SH-SY5Y (cell line): ENCODE data around the gene CNKSR3.

Source experiments
- GATA2 ChIP-seq: IDR thresholded peaks from 2 replicates; pipeline ENCODE4 v1.6.1; 2011; ENCODE audit warnings: mild to moderate bottlenecking, low read depth, low read length
- GATA3 ChIP-seq: IDR thresholded peaks from 2 replicates; pipeline ENCODE4 v1.6.1; 2011; ENCODE audit warnings: low read depth, mild to moderate bottlenecking, low read length, moderate library complexity

DNA sequence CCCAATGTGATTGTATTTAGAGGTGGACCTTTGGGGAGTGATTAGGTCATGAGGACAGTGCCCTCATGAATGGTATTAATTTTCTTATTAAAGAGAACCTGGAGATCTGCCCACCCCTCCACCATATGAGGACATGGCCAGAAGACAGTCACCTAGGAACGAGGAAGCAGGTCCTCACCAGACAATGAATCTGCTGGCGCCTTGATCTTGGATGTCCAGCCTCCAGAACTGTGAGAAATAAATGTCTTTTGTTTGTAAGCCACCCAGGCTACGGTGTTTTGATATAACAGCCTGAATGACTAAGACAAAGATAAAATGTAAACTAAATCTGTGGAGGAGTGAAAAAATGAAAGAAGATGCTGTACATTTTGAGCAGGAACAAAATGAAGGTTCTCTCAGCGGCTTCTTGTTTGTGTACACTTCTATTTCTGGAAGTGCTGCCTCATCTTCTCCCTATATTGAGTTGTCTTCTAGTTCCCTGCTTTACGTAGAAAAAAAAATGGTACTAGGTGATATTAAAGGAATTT is 152.4 kb downstream of the CNKSR3 start:
- TF ChIP-seq GATA3 (no peak), GATA2 (no peak)
